GM04503 (cell line): ENCODE data around the gene DUSP8.

ENCODE experiments used
- DNase-seq: peaks from one replicate; pipeline ENCODE4 v3.0.0-alpha.2; 2012; ENCODE audit warnings: low read depth

DUSP8 gene

DNA sequence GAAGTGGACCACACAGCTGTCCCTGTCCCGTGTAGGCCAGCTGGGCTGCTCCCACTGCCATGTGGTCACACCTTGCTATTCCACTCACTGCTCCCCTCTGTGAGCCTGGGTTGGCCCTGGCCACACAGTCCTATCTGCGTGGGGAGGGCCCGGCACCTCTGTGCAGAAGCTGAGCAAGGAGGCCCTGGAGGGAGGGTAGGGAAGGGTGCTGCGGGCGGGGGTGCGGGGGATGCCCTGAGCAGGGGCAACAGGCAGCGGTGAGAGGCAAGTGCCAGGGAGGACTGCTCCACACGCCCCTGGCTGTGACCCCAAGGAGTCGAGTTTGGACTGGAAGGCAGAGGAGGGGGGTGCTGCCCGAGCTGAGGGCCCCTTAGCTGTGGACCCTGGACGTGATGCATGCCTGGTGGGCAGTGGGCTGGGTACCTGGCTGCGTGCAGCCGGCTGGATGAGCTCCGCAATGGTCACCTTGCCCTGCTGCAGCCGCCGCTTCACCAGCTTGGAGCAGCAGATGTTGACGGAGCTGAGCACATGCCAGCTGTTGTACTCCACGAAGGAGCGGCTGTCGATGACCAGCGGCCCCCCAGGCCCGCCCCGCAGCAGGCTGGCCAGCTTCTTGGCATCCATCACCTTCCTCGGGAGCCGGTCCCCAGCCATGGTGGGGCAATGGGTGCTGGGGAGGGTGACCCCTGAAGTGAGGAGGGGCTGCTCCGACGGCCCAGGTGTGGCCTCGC, 6.7 kb downstream of the DUSP8 start:
- DNase-seq: no peak

DNA sequence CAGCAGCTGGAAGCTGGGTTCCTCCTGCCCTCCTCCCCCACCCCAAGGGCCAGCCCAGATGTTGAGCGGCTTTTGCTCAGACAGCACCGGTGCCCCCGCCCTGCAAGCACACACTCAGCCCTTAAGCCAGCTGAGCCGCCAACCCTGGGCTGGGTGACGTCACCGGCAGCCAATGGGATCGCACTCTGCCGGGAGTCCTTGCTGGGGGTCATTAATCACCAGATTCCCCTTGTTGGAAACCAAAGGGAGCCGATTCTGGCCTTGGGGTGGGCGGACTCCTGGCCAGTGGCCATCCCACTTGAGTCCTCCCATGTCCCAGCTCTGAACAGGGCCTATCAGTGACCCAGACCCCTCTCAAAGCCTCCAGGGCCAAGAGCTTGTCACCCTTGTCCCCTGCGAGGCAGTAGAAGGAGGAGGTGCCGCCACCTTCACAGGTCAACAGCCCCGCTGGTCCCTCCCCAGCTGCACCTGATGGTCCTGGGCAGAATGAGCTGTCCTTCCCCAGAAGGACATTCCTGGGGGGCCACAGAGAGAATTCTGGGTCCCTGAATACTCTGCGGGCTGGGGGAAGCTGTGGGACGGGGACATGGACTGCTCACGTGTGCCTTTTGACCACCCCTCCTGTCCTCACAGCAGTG, 7.4 kb downstream of the DUSP8 start:
- no peak for DNase-seq

DNA sequence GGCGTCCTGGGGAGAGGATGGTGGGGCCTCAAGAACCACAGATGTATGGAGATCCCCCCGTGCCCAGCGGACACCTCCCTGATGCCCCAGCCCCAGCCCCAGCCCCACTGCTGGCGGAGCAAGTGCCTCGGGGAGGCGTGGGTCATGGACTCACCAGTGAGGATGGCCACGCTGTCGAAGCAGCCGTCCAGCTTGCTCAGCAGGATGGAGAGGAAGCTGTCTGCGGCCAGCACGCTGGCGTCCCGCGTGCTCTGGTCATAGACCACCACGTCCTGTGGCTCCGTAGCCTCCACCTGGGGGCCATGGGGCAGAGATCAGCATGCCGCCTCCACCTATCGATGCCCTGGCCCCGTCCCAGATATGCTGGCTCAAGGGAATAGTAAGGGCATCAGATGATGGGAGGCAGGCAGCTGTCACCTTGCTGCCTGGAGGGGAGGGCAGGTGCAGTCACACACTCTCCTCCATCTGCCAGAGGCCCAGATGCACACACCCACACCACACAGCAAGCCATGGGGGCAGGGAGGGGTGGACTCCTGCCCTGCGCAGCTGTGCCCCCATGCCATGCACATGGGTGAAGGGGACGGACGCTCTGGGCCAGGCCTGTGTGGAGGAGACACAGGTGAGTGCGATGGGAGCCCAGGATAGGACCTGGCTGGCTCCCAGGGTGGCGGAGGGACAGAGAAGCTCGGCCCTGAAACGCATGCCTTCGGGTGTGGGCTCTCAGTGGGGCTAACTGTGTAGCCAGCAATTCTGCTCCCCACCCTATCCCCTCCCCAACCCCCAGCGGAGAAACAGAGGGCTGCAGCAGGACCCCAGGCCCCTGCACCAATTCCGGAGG, 8.2 kb downstream of the DUSP8 start:
- no peak for DNase-seq

- no peak for DNase-seq
Measured at GRCh38 chr11:1563149-1563638, 8.9 kb downstream of the DUSP8 start.

DNA sequence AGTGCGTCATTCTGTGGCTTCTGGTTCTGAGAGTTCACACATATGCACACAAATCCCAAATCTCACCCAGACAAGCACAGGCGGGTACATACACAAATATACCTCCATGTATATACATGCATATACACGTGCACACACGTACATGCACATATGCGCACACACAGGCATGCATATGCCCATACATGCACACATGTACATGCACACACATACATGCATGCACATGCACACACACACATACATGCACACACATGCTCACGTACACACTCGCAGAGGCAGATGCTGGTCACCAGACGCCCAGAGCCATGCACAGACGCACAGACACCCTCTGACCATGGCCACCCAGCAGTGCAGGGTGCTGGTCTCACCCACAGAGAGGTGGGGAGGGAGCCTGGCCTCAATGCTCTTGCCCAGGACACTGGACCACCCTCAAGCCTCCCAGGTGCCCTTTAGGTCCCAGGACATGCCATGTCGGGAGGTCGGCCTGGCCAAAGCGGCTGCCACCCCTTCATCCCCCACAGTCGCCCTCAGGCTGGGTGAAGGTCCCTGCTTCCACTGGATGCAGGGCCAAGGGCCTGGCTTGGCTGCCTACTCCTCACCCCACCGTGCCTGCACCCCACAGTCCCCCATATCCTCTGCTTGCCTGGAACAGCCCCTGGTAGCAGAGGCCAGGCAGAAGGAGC, 9.5 kb downstream of the DUSP8 start:
- no peak for DNase-seq

GRCh38 chr11:1561955-1562354, 10.1 kb downstream of the DUSP8 start:
- DNase-seq: no peak

- DNase-seq: no peak
Measured at GRCh38 chr11:1561266-1561665, 10.8 kb downstream of the DUSP8 start.

GRCh38 chr11:1560649-1561251, 11.3 kb downstream of the DUSP8 start:
- DNase-seq: no peak

- no peak for DNase-seq
Measured at GRCh38 chr11:1560002-1560648, 11.9 kb downstream of the DUSP8 start.

DNA sequence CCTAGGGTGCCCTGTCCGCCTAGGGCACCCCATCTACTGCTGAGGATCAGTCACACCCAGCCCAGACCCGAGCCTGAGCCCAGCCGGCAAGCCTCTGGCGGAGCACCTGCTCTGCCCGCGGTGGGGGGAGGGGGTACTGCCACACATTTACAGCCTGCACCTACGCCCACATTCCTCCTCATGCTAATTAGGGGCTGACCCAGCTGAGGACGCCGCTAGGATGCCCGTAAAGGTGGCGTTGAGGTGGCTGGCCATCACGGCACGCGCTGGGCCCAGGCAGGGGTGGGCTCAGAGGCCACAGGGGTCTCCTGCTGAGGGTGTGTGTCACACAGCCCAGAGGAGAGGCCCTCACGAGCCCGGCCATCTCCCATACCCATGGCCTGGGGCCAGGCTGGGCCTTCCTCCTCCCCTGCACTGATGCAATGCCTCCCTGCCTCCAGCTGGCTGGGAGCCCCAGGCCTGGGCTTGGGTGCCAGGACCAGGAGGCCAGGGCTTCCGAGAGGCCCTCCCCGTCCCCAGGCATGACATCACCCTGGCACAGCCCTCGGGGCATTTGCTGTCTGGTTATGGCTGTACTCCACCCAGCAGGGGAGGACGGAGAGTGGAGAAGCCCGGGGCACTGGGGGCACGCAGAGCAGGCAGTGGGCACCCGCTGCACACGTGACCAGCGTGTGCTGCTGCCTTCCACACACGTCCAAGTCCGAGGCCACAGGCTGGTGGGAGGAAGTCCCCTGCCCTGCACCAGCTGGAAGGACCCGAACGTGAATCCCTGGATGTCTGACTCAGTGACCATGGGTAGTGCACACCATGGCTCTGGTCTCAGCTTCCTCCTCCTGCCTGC, 12.7 kb downstream of the DUSP8 start:
- DNase-seq: peak; percentile 58

- DNase-seq: no peak
Measured at GRCh38 chr11:1558775-1559110, 13.3 kb downstream of the DUSP8 start.

DNA sequence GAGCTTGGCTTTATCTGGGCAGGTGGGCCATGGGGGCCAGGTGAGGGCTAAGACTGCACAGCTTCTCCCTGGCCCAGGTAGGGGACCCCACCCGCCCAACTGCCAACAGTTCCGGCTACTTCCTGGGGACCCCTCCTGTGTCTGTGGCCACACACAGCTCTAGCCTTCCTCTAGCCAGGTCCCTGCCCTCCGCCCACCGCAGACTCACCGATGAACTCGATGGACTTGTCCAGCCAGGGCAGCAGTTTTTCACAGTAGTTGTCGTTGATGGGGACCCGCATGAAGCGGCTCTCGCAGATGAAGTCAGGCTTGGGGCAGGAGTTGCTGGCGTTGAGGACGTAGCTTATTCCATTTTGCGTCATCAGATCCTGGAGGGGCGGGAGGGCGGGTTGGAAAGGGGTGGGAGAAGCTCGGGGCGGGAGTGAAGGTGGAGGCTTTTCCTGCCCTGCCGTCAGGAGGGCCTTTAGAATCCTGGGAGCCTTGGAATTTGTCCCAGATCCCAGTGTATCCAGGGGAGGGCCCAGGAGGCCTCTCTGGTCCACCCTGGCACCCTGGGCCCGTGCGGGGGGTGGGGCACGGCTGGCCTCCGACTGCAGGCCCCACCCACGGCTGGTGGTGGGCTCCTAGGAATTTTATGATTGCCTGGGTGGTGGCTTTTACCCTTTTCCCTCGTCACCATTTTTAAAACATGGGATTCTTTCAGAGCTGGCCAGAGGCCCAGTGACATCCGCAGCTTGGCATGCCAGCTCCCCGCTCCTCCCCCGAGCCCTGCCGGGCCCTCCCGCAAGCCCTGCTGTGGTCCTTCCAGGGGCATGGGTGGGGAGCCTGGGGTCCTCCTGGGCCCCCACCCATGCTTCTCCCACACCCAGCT, 13.9 kb downstream of the DUSP8 start:
- peak; percentile 41 for DNase-seq

DNA sequence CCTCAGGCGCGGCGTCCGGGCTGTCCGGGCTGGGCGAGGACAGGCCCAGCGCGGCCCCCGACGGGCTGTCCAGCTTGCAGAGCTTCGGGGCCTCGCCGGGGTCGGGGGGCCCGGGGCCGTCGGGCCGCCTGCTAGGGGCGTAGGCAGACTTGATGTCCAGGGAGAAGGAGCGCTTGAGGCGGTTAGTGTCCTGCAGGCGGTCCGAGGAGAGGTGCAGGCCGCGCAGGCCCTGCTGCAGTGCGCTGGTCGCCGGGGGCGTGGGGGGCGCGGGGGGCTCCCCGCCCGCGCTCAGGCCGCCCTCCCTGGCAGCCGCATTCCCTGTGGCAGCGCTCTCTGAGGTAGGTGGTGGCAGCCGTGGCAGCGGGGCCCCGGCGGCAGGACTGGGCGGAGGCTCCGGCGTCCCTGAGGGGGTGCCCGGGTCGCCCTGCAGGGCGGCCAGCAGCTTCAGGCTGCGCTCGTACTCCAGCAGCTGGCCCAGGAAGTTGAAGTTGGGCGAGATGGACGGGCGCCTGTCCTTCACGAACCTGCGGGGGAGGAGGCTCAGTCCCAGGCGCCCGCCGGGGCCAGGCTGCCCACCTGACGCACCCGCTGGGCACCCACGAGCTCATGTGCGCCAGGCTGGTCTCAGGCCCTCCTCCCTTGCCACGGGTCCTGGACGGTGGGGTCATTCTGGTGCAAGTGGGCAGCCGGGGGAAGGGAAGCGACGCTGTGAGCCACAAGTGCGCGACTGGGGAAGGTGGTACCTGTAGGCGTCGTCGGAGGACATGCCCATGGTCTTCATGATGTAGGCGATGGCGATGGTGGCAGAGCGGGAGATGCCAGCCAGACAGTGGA, 14.8 kb downstream of the DUSP8 start:
- no peak for DNase-seq

GRCh38 chr11:1556278-1556902, 15.7 kb downstream of the DUSP8 start:
- DNase-seq: no peak

DNA sequence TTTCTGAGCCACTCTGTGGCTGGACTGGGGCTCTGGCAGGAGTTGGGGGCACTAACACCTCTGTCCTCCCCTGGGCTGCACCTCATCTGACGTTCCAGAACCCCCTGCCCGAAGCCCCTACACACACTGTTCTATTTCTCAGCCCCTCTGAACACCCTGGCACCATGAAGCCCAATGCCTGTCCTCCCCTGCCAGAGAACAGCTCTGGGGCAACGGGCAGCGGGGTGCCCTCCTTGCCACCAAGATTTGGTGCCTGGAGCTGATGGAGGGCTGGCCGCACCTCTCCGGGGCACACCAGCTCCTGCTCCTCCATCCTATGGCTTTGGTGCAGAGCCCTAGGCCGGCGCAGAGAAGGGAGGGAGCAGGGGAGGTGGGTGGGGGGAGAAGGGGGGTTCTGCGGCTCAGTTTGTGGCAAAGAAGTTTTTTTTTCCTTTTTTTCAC, 16.3 kb downstream of the DUSP8 start:
- DNase-seq: no peak

- no peak for DNase-seq
Measured at GRCh38 chr11:1554981-1555712, 16.9 kb downstream of the DUSP8 start.
